HT1080 (cell line): ENCODE results near the gene STYK1. TPM values are rescaled to one million over a fixed set of nuclear protein-coding genes. Genes with fewer than 3 reads are reported as not detected.

ENCODE experiments used
- DNase-seq: peaks from one replicate; pipeline ENCODE4 v3.0.0-alpha.2; 2015; ENCODE audit warnings: low read depth
- total RNA-seq: library from RNA; depleted of rRNA; stranded (reverse); fragments of >200 nt; shearing (Covaris generic); gene quantifications from 2 replicates; pipeline ENCODE4 v1.2.3, GENCODE V29; 2014; rRNA removed

Gene STYK1
- total RNA-seq, 1 experiment from 2014 or later = 0.69 TPM

DNA sequence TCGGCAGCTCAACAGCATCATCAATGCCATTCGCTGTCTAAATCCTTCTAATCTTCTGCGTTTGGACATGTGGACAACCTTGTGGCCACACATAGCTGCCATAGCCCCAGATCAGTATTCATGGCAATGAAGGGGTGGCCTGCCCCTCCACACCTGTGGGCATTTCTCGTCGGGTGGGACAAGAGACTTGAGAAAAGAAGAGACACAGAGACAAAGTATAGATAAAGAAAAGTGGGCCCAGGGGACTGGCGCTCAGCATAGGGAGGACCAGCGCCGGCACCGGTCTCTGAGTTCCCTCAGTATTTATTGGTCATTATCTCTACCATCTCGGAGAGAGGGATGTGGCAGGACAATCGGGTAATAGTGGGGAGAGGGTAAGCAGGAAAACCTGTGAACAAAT lies 102.7 kb downstream of the STYK1 start:
- no peak for DNase-seq

Other genes with a start within 250 kb of the STYK1 start
- gene KLRC2, start 238.0 kb downstream of the STYK1 start, total RNA-seq = not detected in 2 replicates
- gene KLRC1, start 220.7 kb downstream of the STYK1 start, total RNA-seq = 0.71 TPM in 1 of 2 replicates, not detected in the other
- 1.3 and 1.4 TPM in 2 replicates for gene EIF2S3B, start 168.2 kb downstream of the STYK1 start, total RNA-seq
- 86.5 and 97.5 TPM in 2 replicates for gene MAGOHB, start 60.4 kb downstream of the STYK1 start, total RNA-seq
- gene YBX3, start 49.3 kb upstream of the STYK1 start, total RNA-seq = 135 and 190 TPM in 2 replicates
- not detected in 2 replicates for gene TAS2R7, start 128.6 kb upstream of the STYK1 start, total RNA-seq
- gene TAS2R8, start 133.2 kb upstream of the STYK1 start, total RNA-seq = not detected in 2 replicates
- gene TAS2R9, start 136.1 kb upstream of the STYK1 start, total RNA-seq = not detected in 2 replicates
- gene TAS2R10, start 152.3 kb upstream of the STYK1 start, total RNA-seq = 0.37 TPM in 1 of 2 replicates, not detected in the other
- 1.8 and 3.4 TPM in 2 replicates for gene PRR4, start 175.4 kb upstream of the STYK1 start, total RNA-seq
- gene PRH1, start 210.2 kb upstream of the STYK1 start, total RNA-seq = 7.9 and 8.7 TPM in 2 replicates
- gene TAS2R13, start 235.5 kb upstream of the STYK1 start, total RNA-seq = 0.13 and 0.42 TPM in 2 replicates